ENCODE measurements around the gene TLX2. TPM values are rescaled to one million over a fixed set of nuclear protein-coding genes. Genes with fewer than 3 reads are reported as not detected.

The TLX2 gene
- total and polyA plus RNA-seq, 2 experiments from 2014 or later, result not detected

DNA sequence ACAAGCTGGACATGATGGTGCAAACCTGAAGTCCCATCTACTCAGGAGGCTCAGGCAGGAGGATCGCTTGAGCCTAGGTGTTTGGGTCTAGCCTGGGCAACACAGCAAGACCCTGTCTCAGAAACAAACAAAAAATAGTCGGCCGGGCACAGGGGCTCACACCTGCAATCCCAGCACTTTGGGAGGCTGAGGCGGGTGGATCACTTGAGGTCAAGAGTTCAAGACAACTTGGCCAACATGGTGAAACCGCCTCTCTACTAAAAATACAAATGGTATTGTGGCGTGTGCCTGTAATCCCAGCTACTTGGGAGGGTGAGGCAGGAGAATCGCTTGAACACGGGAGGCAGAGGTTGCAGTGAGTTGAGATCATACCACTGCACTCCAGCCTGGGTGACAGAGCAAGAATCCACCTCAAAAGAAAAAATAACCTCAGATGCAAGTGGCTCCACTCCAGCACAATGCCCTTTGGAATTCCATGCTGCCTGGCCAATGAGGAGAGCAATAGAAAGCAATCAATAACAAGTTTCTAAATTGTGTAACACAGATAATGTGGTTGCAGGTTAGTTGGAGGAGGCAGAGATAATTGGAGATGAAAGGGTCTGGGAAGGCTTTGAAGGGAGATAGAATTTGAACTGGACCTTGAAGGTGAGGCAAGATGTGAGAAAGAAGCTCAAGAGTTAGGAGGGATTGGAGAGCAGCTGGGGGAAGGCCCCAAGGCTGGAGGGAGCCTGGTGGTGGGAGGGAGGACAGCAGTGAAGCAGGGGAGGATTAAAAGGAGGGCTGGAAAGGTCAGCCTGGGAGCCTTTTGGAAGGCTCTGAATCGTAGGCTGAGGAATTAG, 25.4 kb upstream of the TLX2 start:
- TF ChIP-seq EZH2phosphoT487 (IDR thresholded peaks at IDR 0.05; ENCODE audit: insufficient read depth, low read depth), result no peak
- TF ChIP-seq EZH2 (IDR thresholded peaks at IDR 0.05; ENCODE audit: insufficient read depth, poor library complexity, severe bottlenecking), result no peak
- in situ Hi-C loops (cut with MboI), result no loop called here
- peak overlapping the region; percentile 48 for H3K27ac ChIP-seq

GRCh38 chr2:74489906-74490305, 24.3 kb upstream of the TLX2 start:
- Histone ChIP-seq H4K20me1 (ENCODE audit: insufficient read depth) (no peaks in the 10 kb centered on the region), H3K79me2 (ENCODE audit: insufficient read depth) (peaks cover 33% of the 10 kb centered on the region), H2AFZ (no peak overlapping the region), H3F3A (ENCODE audit: insufficient read depth) (peaks cover 19% of the 10 kb centered on the region), H3K4me3 (no peak overlapping the region), H3K9me3 (ENCODE audit: low read depth) (no peaks in the 10 kb centered on the region), H3K4me1 (ENCODE audit: insufficient read depth) (peaks cover 18% of the 10 kb centered on the region), H3K27ac (no peak overlapping the region), H3K9me2 (ENCODE audit: insufficient read depth) (no peaks in the 10 kb centered on the region), H3K4me2 (ENCODE audit: unreplicated experiment) (no peak overlapping the region), H3K36me3 (ENCODE audit: low read depth) (peaks cover 4% of the 10 kb centered on the region; the same call in 1 of the 2 replicates), H3K9ac (no peak overlapping the region), H3K27me3 (replicated peaks; ENCODE audit: insufficient read depth) (no peaks in the 10 kb centered on the region)
- no peak for DNase-seq
- in situ Hi-C loops (cut with MboI), result no loop called here
- WGBS, 2 experiments (ENCODE audit: low coverage in 1 of 2, low lambda C conversion rate in 2 of 2, missing lambda C conversion rate in 2 of 2), result 86 to 94% methylated on average over 7 to 9 of the region's 9 CpGs
- no peak for TF ChIP-seq EZH2 (IDR thresholded peaks at IDR 0.05; ENCODE audit: insufficient read depth, poor library complexity, severe bottlenecking)
- no peak for TF ChIP-seq EZH2phosphoT487 (IDR thresholded peaks at IDR 0.05; ENCODE audit: insufficient read depth, low read depth)

More for the DNA sequence above, 25.4 kb upstream of the TLX2 start:
- Histone ChIP-seq H3K27me3 (replicated peaks; ENCODE audit: insufficient read depth) (no peaks in the 10 kb centered on the region), H3K9ac (no peak overlapping the region), H3K79me2 (ENCODE audit: insufficient read depth) (peaks cover 44% of the 10 kb centered on the region), H3K36me3 (ENCODE audit: low read depth) (peaks cover 4% of the 10 kb centered on the region; the same call in 1 of the 2 replicates), H3K4me3 (no peak overlapping the region), H2AFZ (no peak overlapping the region), H3K9me3 (ENCODE audit: low read depth) (no peaks in the 10 kb centered on the region), H3F3A (ENCODE audit: insufficient read depth) (peaks cover 19% of the 10 kb centered on the region), H3K9me2 (ENCODE audit: insufficient read depth) (no peaks in the 10 kb centered on the region), H3K4me1 (ENCODE audit: insufficient read depth) (peaks cover 22% of the 10 kb centered on the region), H3K4me2 (ENCODE audit: unreplicated experiment) (peak overlapping the region; percentile 55), H4K20me1 (ENCODE audit: insufficient read depth) (no peaks in the 10 kb centered on the region)
- 85 to 87% methylated on average over 9 of the region's 9 CpGs for WGBS, 2 experiments (ENCODE audit: low coverage in 1 of 2, low lambda C conversion rate in 2 of 2, missing lambda C conversion rate in 2 of 2)
- no peak for DNase-seq

DNA sequence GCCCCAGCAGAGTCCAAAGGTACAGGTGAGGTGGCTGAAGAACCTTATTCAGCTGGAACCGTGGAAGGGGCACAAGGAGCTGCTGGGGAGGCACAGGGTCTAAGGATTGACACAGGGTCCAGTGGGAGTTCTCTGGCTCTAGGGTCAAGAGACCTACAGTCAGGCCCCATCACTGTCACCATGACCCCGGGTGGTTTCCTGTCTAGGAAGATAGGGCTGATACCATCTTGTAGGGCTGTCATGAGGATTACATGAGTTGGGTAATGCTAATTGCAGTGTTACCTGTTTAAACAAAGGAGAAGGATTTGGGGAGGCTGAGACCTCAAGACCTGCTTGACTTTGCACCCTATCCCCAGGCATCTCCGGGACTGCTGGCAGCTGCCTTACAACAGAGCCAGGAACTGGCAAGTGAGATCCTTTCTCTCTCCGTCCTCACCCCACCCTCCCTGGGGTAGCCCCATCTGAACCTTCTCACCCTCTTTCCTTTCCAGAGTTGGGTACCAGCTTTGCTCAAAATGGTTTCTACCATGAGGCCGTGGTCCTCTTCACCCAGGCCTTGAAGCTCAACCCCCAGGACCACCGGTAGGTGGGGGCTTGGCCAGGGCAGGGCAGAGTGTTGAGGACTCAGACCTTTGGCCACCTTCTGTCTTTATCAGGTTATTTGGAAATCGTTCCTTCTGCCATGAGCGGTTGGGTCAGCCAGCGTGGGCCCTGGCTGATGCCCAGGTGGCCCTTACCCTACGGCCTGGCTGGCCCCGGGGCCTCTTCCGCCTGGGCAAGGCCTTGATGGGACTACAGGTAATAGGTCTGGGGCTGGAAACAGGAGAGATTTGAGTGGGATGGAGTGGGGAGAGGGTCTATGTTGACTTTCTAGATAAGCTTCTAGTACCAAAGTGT, 22.4 kb upstream of the TLX2 start:
- H3F3A ChIP-seq (ENCODE audit: insufficient read depth), result peaks cover 10% of the 10 kb centered on the region
- H3K4me1 ChIP-seq (ENCODE audit: insufficient read depth), result peaks cover 18% of the 10 kb centered on the region
- H3K9me3 ChIP-seq (ENCODE audit: low read depth), result no peaks in the 10 kb centered on the region
- H3K9ac ChIP-seq, result no peak overlapping the region
- H3K4me2 ChIP-seq (ENCODE audit: unreplicated experiment), result no peak overlapping the region
- 95 to 96% methylated on average over 12 of the region's 12 CpGs for WGBS, 2 experiments (ENCODE audit: low coverage in 1 of 2, low lambda C conversion rate in 2 of 2, missing lambda C conversion rate in 2 of 2)
- no peaks in the 10 kb centered on the region for H3K27me3 ChIP-seq (replicated peaks; ENCODE audit: insufficient read depth)
- TF ChIP-seq EZH2phosphoT487 (IDR thresholded peaks at IDR 0.05; ENCODE audit: insufficient read depth, low read depth), result no peak
- H3K4me3 ChIP-seq, result no peak overlapping the region
- H3K79me2 ChIP-seq (ENCODE audit: insufficient read depth), result peaks cover 13% of the 10 kb centered on the region
- no peak overlapping the region for H3K27ac ChIP-seq
- H3K36me3 ChIP-seq (ENCODE audit: low read depth), result peaks cover 4% of the 10 kb centered on the region; the same call in 1 of the 2 replicates
- H3K9me2 ChIP-seq (ENCODE audit: insufficient read depth), result no peaks in the 10 kb centered on the region
- in situ Hi-C loops (cut with MboI), result no loop called here
- H4K20me1 ChIP-seq (ENCODE audit: insufficient read depth), result no peaks in the 10 kb centered on the region
- no peak for DNase-seq
- H2AFZ ChIP-seq, result no peak overlapping the region

GRCh38 chr2:74493546-74493945, 20.7 kb upstream of the TLX2 start:
- Histone ChIP-seq H4K20me1 (ENCODE audit: insufficient read depth) (no peaks in the 10 kb centered on the region), H3K27me3 (replicated peaks; ENCODE audit: insufficient read depth) (no peaks in the 10 kb centered on the region), H3K4me2 (ENCODE audit: unreplicated experiment) (no peak overlapping the region), H3K9me3 (ENCODE audit: low read depth) (no peaks in the 10 kb centered on the region), H3F3A (ENCODE audit: insufficient read depth) (peaks cover 1% of the 10 kb centered on the region), H2AFZ (no peak overlapping the region), H3K36me3 (ENCODE audit: low read depth) (peaks cover 4% of the 10 kb centered on the region; the same call in 1 of the 2 replicates), H3K4me3 (no peak overlapping the region), H3K4me1 (ENCODE audit: insufficient read depth) (peaks cover 14% of the 10 kb centered on the region), H3K9ac (no peak overlapping the region), H3K79me2 (ENCODE audit: insufficient read depth) (peaks cover 10% of the 10 kb centered on the region), H3K9me2 (ENCODE audit: insufficient read depth) (no peaks in the 10 kb centered on the region), H3K27ac (no peak overlapping the region)
- DNase-seq, result no peak
- TF ChIP-seq EZH2 (IDR thresholded peaks at IDR 0.05; ENCODE audit: insufficient read depth, poor library complexity, severe bottlenecking) (no peak), EZH2phosphoT487 (IDR thresholded peaks at IDR 0.05; ENCODE audit: insufficient read depth, low read depth) (no peak)
- 81 to 86% methylated on average over 3 of the region's 3 CpGs for WGBS, 2 experiments (ENCODE audit: low coverage in 1 of 2, low lambda C conversion rate in 2 of 2, missing lambda C conversion rate in 2 of 2)
- in situ Hi-C loops (cut with MboI), result no loop called here

Measured in GM23248 (cell line).